Keratinocyte (primary cell): ENCODE data around the gene PER2.

Source experiments
- CTCF ChIP-seq, 3 experiments: IDR thresholded peaks in 1 of 3; conservative IDR thresholded peaks in 1 of 3; optimal IDR thresholded peaks in 1 of 3; 2 replicates in 2 of 3; 3 replicates in 1 of 3; pipeline versions ENCODE3 to v1.5.1; 2011; ENCODE audit warnings: low read length in 3 of 3, mild to moderate bottlenecking in 3 of 3, moderate library complexity in 2 of 3, control low read depth in 1 of 3, inconsistent platforms in 1 of 3; ENCODE audit not compliant: insufficient read depth in 2 of 3; ENCODE audit errors: extremely low read depth in 1 of 3
- EZH2 ChIP-seq: IDR thresholded peaks from one replicate; pipeline ENCODE4 v1.6.1; 2012; ENCODE audit warnings: inconsistent platforms, mild to moderate bottlenecking, low read length, moderate library complexity

- TF ChIP-seq CTCF (optimal IDR thresholded peaks at IDR 0.05 in 1 of 3, IDR thresholded peaks at IDR 0.05 in 1 of 3, conservative IDR thresholded peaks at IDR 0.05 in 1 of 3; ENCODE audit: extremely low read depth in 1 of 3, insufficient read depth in 2 of 3, low read length in 3 of 3) (no peak), EZH2 (no peak)
Observed at GRCh38 chr2:238225911-238226697, 62.3 kb downstream of the PER2 start.
